ENCODE data around the gene NCAM1.

NCAM1 gene

DNA sequence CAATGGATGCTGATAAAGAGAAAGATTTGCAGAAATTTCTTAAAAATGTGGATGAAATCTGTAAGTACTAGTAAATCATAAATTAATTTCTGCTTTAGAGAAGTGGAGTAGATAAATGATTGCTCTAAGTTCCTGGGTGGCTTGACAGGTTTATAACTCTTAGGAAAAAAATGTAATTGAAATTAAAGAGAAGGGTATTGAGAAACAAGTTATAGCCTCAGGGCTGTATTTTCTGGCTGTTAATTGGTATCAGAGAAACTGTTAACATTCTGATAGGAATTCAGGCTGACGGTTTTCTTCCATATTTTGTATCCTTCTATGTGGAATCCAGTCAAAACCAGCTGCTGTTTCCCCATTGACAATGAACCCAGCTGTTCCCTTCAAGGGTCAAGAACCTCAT, 355.0 kb downstream of the NCAM1 start:
- TF ChIP-seq, protein P1, sequence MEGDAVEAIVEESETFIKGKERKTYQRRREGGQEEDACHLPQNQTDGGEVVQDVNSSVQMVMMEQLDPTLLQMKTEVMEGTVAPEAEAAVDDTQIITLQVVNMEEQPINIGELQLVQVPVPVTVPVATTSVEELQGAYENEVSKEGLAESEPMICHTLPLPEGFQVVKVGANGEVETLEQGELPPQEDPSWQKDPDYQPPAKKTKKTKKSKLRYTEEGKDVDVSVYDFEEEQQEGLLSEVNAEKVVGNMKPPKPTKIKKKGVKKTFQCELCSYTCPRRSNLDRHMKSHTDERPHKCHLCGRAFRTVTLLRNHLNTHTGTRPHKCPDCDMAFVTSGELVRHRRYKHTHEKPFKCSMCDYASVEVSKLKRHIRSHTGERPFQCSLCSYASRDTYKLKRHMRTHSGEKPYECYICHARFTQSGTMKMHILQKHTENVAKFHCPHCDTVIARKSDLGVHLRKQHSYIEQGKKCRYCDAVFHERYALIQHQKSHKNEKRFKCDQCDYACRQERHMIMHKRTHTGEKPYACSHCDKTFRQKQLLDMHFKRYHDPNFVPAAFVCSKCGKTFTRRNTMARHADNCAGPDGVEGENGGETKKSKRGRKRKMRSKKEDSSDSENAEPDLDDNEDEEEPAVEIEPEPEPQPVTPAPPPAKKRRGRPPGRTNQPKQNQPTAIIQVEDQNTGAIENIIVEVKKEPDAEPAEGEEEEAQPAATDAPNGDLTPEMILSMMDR (conservative IDR thresholded peaks at IDR 0.05), result no peak
- no peak overlapping the region for H3K27ac ChIP-seq

DNA sequence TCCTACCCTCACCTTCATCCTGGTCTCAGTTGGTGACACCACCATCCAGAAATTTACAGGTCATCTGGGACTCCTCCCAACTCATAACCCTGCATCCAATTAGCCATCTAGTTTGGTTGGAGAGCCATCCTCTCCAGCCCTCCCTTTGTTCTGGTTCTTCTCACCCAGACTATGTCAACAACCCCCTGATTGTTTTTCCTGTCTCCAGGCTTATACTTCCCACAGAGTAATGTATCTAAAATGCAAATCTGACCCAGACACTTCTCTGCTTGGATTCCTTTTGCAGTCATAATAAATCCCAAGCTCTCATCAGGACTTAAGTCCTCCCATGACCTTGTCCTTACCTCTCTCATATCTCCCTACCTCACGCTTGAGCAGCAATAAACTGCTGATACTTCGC, 356.1 kb downstream of the NCAM1 start:
- no peak for TF ChIP-seq ZFX (IDR thresholded peaks at IDR 0.05)
- TF ChIP-seq, protein P1 (conservative IDR thresholded peaks at IDR 0.05), result no peak
- no peak overlapping the region for H3K27ac ChIP-seq

DNA sequence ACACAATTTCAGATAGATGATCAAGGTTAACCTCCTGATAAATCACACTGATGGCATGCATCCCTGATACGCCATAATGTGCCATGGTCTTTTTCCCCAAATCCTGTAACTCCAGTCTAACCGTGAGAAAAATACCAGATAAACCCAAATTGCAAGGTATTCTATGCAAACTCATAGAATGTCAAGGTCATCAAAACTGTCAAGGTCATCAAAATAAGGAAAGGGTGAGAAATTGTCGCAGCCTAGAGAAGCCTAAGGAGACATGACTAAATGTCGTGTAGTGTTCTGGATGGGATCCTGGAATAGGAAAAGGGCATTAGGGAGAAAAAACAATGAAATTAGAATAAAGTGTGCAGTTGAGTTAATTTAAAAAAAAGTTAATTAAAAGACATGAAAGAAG, 357.9 kb downstream of the NCAM1 start:
- H3K27ac ChIP-seq, result no peak overlapping the region
- TF ChIP-seq, protein P1 (conservative IDR thresholded peaks at IDR 0.05), result no peak
- no peak for TF ChIP-seq ZFX (IDR thresholded peaks at IDR 0.05)

DNA sequence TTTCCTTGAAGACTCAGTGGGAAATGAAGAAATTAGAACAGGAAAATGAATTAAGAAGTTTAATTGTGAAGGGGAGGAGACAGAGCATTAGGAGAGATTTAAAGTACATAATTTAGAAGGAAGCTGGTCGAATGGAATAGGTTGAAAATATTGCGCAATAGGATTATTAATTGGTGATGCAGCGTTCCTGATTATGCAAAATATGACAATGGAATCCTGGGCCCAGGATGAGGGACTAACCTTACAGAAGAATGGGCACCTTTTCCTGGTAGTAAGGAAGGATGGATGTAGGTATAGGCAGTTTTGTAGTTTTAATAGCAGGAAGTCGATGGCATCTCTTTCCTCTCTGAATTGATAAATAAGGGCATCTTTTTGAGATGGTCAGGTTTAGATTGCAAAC, 360.9 kb downstream of the NCAM1 start:
- no peak for TF ChIP-seq ZFX (IDR thresholded peaks at IDR 0.05)
- TF ChIP-seq, protein P1 (conservative IDR thresholded peaks at IDR 0.05), result no peak

GRCh38 chr11:113324250-113324649, 363.0 kb downstream of the NCAM1 start:
- TF ChIP-seq ZFX (IDR thresholded peaks at IDR 0.05), result no peak
- TF ChIP-seq, protein P1 (conservative IDR thresholded peaks at IDR 0.05), result no peak

More for the DNA sequence above, 360.9 kb downstream of the NCAM1 start:
- H3K27ac ChIP-seq, result no peak overlapping the region

More at GRCh38 chr11:113324250-113324649, 363.0 kb downstream of the NCAM1 start:
- H3K27ac ChIP-seq, result no peak overlapping the region
